HepG2 (cell line): ENCODE data around the gene THSD4. TPM values are rescaled to one million over a fixed set of nuclear protein-coding genes. Genes with fewer than 3 reads are reported as not detected.
A peak's percentile ranks its signal among the peaks of the same experiment; 100 is the strongest.

Source experiments
- FOXA3 ChIP-seq: IDR thresholded peaks from 2 replicates; pipeline ENCODE4 v1.6.1; 2016; ENCODE audit warnings: missing genetic modification reagents, missing compliant biosample characterization
- FOXK2 ChIP-seq: fragments of 450-650 bp; IDR thresholded peaks from 2 replicates; pipeline ENCODE4 v1.6.1; 2016
- GABPA ChIP-seq, 2 experiments: IDR thresholded peaks; 2 replicates each; pipeline ENCODE4 v1.6.1; 2011 to 2016; ENCODE audit warnings: low read depth in 2 of 2, low read length in 1 of 2, missing biosample characterization in 1 of 2, missing genetic modification characterization in 1 of 2
- GFI1 ChIP-seq: sonication (generic); formaldehyde crosslinking; IDR thresholded peaks from 2 replicates; pipeline ENCODE4 v1.5.0; 2020; ENCODE audit warnings: missing genetic modification reagents, mild to moderate bottlenecking, borderline replicate concordance
- JARID2 ChIP-seq: sonication (generic); formaldehyde crosslinking; IDR thresholded peaks from 2 replicates; pipeline ENCODE4 v1.8.1; 2023; ENCODE audit warnings: missing genetic modification reagents, inconsistent platforms; ENCODE audit not compliant: insufficient replicate concordance
- MED8 ChIP-seq: sonication (generic); formaldehyde crosslinking; IDR thresholded peaks from 2 replicates; pipeline ENCODE4 v1.8.1; 2023; ENCODE audit warnings: mild to moderate bottlenecking, missing genetic modification reagents; ENCODE audit not compliant: insufficient replicate concordance
- NR2F1 ChIP-seq, 2 experiments: fragments of 450-650 bp in 1 of 2; formaldehyde crosslinking in 1 of 2; IDR thresholded peaks; 2 replicates each; pipeline versions ENCODE4 v1.5.0 to v1.6.1; 2016 to 2020; ENCODE audit warnings: mild to moderate bottlenecking in 1 of 2, missing compliant biosample characterization in 1 of 2, missing genetic modification reagents in 1 of 2, moderate library complexity in 1 of 2
- PHB2 ChIP-seq: fragments of 450-650 bp; IDR thresholded peaks from 2 replicates; pipeline ENCODE4 v1.6.1; 2018; ENCODE audit not compliant: partially characterized antibody
- RXRB ChIP-seq: IDR thresholded peaks from 2 replicates; pipeline ENCODE4 v1.6.1; 2016; ENCODE audit warnings: borderline replicate concordance, missing genetic modification reagents, missing compliant biosample characterization
- SOX6 ChIP-seq, 2 experiments: fragments of 450-650 bp in 1 of 2; sonication (generic) in 1 of 2; formaldehyde crosslinking in 1 of 2; IDR thresholded peaks; 2 replicates each; pipeline versions ENCODE4 v1.4.0 to v1.6.1; 2017 to 2020; ENCODE audit warnings: antibody characterized with exemption in 1 of 2, mild to moderate bottlenecking in 1 of 2, missing genetic modification reagents in 1 of 2
- TCF7 ChIP-seq: sonication (generic); IDR thresholded peaks from 2 replicates; pipeline ENCODE4 v1.6.1; 2016; ENCODE audit warnings: antibody characterized with exemption, low read depth
- ZNF256 ChIP-seq: sonication (generic); formaldehyde crosslinking; conservative IDR thresholded peaks from 2 replicates; pipeline ENCODE4 v1.4.0; 2020; ENCODE audit warnings: missing genetic modification reagents
- polyA plus RNA-seq, 8 experiments: library from polyadenylated mRNA; depleted of rRNA in 3 of 8; stranded (reverse) in 7 of 8; unstranded in 1 of 8; fragments of >200 nt; fragmentation: Illumina TruSeq in 4 of 8; extraction: Trizol in 4 of 8; gene quantifications; 2 replicates each; pipeline versions ENCODE4 v1.2.1 to v1.2.3, GENCODE V29; 2011 to 2016; ENCODE audit warnings: low read depth in 4 of 8, missing spikeins in 1 of 8, mixed read lengths in 1 of 8; ENCODE audit not compliant: insufficient read depth in 1 of 8
- total RNA-seq, 5 experiments: library from RNA; depleted of rRNA; stranded (reverse); fragments of >200 nt; fragmentation: Illumina TruSeq; extraction: Trizol; gene quantifications; 2 replicates each; pipeline ENCODE4 v1.2.3, GENCODE V29; 2016; ENCODE audit warnings: low read depth in 1 of 5
- TF ChIP-seq, protein P1 (sequence below): sonication (generic); formaldehyde crosslinking; IDR thresholded peaks from 2 replicates; pipeline ENCODE4 v1.4.0; 2020; ENCODE audit warnings: mild to moderate bottlenecking, missing genetic modification reagents
- TF ChIP-seq, protein P2 (sequence below): sonication (generic); formaldehyde crosslinking; conservative IDR thresholded peaks from 2 replicates; pipeline ENCODE4 v1.4.0; 2020; ENCODE audit warnings: mild to moderate bottlenecking, missing genetic modification reagents, moderate library complexity
- TF ChIP-seq, protein P3 (sequence below): sonication (generic); formaldehyde crosslinking; IDR thresholded peaks from 2 replicates; pipeline ENCODE4 v1.5.0; 2020; ENCODE audit warnings: mild to moderate bottlenecking, missing genetic modification reagents, borderline replicate concordance
- TF ChIP-seq, protein P4 (sequence below): sonication (generic); formaldehyde crosslinking; IDR thresholded peaks from 2 replicates; pipeline ENCODE4 v1.8.0; 2022; ENCODE audit warnings: missing genetic modification reagents, mild to moderate bottlenecking, borderline replicate concordance

Gene THSD4
- total and polyA plus RNA-seq, 2 of the 13 experiments (the other 11 are each of a cell fraction or from before 2014, with no cell fraction given) = 0.07 to 0.21 TPM

DNA sequence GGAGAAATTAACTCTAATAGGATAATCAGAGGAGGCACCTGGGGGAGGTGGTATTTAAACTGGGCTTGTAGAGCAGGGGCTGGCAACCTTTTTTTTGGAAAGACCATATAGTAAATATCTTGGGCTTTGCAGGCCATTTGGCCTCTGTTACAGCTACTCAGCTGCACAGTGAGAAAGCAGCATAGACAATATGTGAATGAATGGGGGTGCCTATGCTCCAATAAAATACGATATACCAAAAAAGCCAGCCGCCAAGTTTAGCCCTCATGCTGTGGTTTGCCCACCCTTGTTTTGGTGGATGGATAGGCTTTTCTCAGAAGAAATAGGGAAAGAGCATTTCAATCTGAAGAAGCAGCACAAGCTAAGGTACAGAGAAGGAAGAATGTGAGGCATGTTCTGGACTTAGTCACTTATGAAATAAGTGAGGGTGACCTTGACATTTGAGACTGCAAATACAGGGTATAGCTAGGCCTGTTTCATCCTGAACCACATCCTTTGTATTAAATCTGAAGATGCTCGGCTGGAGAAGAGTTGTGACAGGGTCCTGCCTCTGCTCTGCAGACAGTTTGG lies 564.0 kb downstream of the THSD4 start (continued):
- TF ChIP-seq, protein P1, sequence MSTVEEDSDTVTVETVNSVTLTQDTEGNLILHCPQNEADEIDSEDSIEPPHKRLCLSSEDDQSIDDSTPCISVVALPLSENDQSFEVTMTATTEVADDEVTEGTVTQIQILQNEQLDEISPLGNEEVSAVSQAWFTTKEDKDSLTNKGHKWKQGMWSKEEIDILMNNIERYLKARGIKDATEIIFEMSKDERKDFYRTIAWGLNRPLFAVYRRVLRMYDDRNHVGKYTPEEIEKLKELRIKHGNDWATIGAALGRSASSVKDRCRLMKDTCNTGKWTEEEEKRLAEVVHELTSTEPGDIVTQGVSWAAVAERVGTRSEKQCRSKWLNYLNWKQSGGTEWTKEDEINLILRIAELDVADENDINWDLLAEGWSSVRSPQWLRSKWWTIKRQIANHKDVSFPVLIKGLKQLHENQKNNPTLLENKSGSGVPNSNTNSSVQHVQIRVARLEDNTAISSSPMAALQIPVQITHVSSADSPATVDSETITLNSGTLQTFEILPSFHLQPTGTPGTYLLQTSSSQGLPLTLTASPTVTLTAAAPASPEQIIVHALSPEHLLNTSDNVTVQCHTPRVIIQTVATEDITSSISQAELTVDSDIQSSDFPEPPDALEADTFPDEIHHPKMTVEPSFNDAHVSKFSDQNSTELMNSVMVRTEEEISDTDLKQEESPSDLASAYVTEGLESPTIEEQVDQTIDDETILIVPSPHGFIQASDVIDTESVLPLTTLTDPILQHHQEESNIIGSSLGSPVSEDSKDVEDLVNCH (CRISPR knock-in tag) = no peak
- TF ChIP-seq RXRB = 0 out of 2 replicates have a peak, but pooled peaks have one; percentile 10
- no peak for TF ChIP-seq GABPA (IDR thresholded peaks at IDR 0.05; ENCODE audit: low read depth, low read length)
- TF ChIP-seq GABPA (CRISPR knock-in tag; IDR thresholded peaks at IDR 0.05; ENCODE audit: low read depth) = 0 out of 2 replicates have a peak, but pooled peaks have one; percentile 12
- TF ChIP-seq FOXK2 = no peak
- TF ChIP-seq, protein P2, sequence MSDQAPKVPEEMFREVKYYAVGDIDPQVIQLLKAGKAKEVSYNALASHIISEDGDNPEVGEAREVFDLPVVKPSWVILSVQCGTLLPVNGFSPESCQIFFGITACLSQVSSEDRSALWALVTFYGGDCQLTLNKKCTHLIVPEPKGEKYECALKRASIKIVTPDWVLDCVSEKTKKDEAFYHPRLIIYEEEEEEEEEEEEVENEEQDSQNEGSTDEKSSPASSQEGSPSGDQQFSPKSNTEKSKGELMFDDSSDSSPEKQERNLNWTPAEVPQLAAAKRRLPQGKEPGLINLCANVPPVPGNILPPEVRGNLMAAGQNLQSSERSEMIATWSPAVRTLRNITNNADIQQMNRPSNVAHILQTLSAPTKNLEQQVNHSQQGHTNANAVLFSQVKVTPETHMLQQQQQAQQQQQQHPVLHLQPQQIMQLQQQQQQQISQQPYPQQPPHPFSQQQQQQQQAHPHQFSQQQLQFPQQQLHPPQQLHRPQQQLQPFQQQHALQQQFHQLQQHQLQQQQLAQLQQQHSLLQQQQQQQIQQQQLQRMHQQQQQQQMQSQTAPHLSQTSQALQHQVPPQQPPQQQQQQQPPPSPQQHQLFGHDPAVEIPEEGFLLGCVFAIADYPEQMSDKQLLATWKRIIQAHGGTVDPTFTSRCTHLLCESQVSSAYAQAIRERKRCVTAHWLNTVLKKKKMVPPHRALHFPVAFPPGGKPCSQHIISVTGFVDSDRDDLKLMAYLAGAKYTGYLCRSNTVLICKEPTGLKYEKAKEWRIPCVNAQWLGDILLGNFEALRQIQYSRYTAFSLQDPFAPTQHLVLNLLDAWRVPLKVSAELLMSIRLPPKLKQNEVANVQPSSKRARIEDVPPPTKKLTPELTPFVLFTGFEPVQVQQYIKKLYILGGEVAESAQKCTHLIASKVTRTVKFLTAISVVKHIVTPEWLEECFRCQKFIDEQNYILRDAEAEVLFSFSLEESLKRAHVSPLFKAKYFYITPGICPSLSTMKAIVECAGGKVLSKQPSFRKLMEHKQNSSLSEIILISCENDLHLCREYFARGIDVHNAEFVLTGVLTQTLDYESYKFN = peak; percentile 38; the same call in 1 of the 2 replicates
- TF ChIP-seq MED8 (CRISPR knock-in tag) = no peak
- no peak for TF ChIP-seq ZNF256 (CRISPR knock-in tag)
- TF ChIP-seq NR2F1 (CRISPR knock-in tag; IDR thresholded peaks at IDR 0.05) = 0 out of 4 replicates have a peak, but pooled peaks of 1 of the 2 experiments have one; percentile 18
- TF ChIP-seq FOXA3 (CRISPR knock-in tag) = 0 out of 2 replicates have a peak, but pooled peaks have one; percentile 7
- TF ChIP-seq SOX6 (IDR thresholded peaks at IDR 0.05) = no peak
- TF ChIP-seq SOX6 (CRISPR knock-in tag; IDR thresholded peaks at IDR 0.05) = 0 out of 2 replicates have a peak, but pooled peaks have one; percentile 13
- TF ChIP-seq, protein P3, sequence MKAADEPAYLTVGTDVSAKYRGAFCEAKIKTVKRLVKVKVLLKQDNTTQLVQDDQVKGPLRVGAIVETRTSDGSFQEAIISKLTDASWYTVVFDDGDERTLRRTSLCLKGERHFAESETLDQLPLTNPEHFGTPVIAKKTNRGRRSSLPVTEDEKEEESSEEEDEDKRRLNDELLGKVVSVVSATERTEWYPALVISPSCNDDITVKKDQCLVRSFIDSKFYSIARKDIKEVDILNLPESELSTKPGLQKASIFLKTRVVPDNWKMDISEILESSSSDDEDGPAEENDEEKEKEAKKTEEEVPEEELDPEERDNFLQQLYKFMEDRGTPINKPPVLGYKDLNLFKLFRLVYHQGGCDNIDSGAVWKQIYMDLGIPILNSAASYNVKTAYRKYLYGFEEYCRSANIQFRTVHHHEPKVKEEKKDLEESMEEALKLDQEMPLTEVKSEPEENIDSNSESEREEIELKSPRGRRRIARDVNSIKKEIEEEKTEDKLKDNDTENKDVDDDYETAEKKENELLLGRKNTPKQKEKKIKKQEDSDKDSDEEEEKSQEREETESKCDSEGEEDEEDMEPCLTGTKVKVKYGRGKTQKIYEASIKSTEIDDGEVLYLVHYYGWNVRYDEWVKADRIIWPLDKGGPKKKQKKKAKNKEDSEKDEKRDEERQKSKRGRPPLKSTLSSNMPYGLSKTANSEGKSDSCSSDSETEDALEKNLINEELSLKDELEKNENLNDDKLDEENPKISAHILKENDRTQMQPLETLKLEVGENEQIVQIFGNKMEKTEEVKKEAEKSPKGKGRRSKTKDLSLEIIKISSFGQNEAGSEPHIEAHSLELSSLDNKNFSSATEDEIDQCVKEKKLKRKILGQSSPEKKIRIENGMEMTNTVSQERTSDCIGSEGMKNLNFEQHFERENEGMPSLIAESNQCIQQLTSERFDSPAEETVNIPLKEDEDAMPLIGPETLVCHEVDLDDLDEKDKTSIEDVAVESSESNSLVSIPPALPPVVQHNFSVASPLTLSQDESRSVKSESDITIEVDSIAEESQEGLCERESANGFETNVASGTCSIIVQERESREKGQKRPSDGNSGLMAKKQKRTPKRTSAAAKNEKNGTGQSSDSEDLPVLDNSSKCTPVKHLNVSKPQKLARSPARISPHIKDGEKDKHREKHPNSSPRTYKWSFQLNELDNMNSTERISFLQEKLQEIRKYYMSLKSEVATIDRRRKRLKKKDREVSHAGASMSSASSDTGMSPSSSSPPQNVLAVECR (CRISPR knock-in tag) = no peak
- no peak for TF ChIP-seq JARID2 (CRISPR knock-in tag)
- TF ChIP-seq, protein P4, sequence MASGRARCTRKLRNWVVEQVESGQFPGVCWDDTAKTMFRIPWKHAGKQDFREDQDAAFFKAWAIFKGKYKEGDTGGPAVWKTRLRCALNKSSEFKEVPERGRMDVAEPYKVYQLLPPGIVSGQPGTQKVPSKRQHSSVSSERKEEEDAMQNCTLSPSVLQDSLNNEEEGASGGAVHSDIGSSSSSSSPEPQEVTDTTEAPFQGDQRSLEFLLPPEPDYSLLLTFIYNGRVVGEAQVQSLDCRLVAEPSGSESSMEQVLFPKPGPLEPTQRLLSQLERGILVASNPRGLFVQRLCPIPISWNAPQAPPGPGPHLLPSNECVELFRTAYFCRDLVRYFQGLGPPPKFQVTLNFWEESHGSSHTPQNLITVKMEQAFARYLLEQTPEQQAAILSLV = no peak
- 0 out of 2 replicates have a peak, but pooled peaks have one; percentile 17 for TF ChIP-seq GFI1 (CRISPR knock-in tag)
- TF ChIP-seq PHB2 = no peak
- peak; percentile 5; the same call in 1 of the 2 replicates for TF ChIP-seq TCF7
